ENCODE results near the gene SLC9B1. TPM values are rescaled to one million over a fixed set of nuclear protein-coding genes. Genes with fewer than 3 reads are reported as not detected.

Gene SLC9B1
- total RNA-seq, 1 donor from 2014 or later = 0.95 TPM

DNA sequence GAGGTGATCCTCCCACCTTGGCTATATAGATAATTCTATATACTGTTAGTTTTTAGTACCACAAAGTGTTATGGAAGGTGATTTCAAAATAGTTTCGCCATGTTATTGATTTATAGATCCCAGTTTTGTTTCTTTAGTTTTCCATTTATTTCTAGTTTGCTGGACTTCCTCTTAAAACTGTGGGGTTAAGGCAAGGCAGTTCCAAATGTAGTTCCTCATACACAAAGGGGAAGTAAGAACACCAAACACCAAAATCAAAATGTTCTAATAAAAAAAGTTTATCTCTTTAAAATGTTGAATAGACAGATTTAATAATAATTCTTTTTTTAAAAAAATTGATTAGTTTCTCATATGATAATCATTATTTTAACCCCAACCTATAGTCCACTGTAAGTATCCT lies 157.5 kb downstream of the SLC9B1 start:
- intact Hi-C loops (cut with DNase I) = loop anchor here (10.0 kb wide), 1 partner anchor 237 kb away; no protein-coding TSS in a partner anchor
- DNase-seq (ENCODE audit: missing footprints) = no peak
- ATAC-seq = no peak

DNA sequence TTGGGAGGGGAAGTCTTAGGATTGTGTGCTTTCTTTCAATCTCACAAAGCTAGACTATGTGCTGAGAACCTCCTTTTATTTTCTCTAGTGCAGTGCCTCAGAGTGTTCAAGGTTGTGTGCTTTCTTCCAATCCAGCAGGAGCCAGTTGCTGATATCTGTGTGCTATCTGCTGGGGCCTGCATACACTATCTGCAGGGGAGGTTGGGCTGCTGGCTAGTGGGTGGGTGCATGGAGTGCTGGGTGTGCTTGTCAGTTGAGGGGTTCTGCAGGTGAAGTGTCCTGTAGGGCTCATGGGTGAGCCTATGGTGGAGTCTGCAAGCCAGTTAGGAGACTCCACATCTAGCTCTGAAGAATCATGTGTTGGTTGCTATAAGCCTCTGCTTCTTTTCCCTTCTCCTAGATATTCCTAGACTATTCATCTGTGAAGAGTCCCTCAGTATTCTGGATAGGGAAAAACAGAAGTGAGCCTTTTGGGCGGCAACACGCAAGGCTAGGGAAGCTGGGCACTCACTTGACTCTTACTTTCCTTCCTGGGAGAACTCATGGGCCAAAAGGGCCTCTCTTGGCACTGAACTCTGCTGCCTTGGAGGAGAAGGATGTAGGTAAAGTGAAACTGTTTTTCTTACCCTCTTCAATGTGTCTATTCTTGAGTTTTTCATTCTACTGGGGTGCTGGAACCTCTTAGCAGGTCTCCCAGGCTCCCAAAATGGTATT lies 158.7 kb downstream of the SLC9B1 start:
- DNase-seq (ENCODE audit: missing footprints) (no peak), ATAC-seq (peak; percentile 39)
- intact Hi-C loops (cut with DNase I) = loop anchor here (10.0 kb wide), 1 partner anchor 236 kb away; no protein-coding TSS in a partner anchor

DNA sequence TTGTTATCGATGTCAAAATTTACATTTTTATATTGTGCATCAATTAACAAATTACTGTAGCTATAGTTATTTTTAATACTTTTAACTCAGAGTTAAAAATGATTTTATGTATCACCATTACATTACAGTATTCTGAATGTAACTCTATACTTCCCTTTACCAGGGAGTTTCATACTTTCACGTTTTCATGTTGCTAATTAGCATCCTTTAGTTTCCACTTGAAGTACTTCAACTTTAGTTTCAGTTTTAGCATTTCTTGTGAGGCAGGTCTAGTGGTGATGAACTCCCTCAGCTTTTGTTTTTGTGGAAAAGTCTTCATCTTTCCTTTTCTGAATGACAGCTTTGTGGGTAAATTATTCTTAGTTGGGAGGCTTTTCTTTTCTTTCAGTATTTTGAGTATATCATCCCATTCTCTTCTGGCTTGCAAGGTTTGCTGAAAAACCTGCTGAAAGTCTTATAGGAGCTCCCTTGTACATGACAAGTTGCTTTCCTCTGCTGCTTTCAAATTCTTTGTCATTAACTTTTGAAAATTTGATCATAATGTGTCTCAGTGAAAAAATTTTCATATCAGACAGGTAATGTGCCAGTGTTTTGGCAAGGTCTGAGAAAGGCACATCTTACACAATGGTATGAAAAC lies 160.6 kb downstream of the SLC9B1 start:
- no peak for DNase-seq (ENCODE audit: missing footprints)
- intact Hi-C loops (cut with DNase I) = no loop called here
- ATAC-seq = no peak

Other genes with a start within 250 kb of the SLC9B1 start
- 261 TPM for gene UBE2D3, start 192.2 kb downstream of the SLC9B1 start, total RNA-seq
- 17.1 TPM for gene CISD2, start 150.7 kb downstream of the SLC9B1 start, total RNA-seq
- 3.3 TPM for gene SLC9B2, start 57.1 kb upstream of the SLC9B1 start, total RNA-seq
- 25.4 TPM for gene BDH2, start 80.1 kb upstream of the SLC9B1 start, total RNA-seq
- 0.51 TPM for gene CENPE, start 178.6 kb upstream of the SLC9B1 start, total RNA-seq

All from Right ventricle myocardium inferior (tissue), 1 donor.